Upper lobe of left lung (tissue), 6 donors: ENCODE results near the gene GRIN1. TPM values are rescaled to one million over a fixed set of nuclear protein-coding genes. Genes with fewer than 3 reads are reported as not detected.

ENCODE experiments used
- ATAC-seq, 2 donors: fragments of 200-7000 bp; cut with Tn5 transposase; one replicate each; pipeline ENCODE4 v1.9.1; 2022; ENCODE audit warnings: mild to moderate bottlenecking in 2 of 2, moderate library complexity in 2 of 2; ENCODE audit not compliant: low FRiP score in 2 of 2
- DNase-seq, 2 donors: peaks; one replicate each; pipeline ENCODE4 v3.0.0-alpha.2; 2019 to 2020
- H3K27ac ChIP-seq, 4 donors: fragments of 200-600 bp; sonication (generic); one replicate each; pipeline ENCODE4 v1.5.1; 2016 to 2019
- H3K27me3 ChIP-seq, 4 donors: fragments of 200-600 bp; sonication (generic); one replicate each; pipeline ENCODE4 v1.5.1; 2017 to 2019
- H3K36me3 ChIP-seq, 4 donors: fragments of 200-600 bp; sonication (generic); one replicate each; pipeline ENCODE4 v1.5.1; 2016 to 2019
- H3K4me1 ChIP-seq, 4 donors: fragments of 200-600 bp; sonication (generic); one replicate each; pipeline ENCODE4 v1.5.1; 2018 to 2019
- H3K4me3 ChIP-seq, 4 donors: fragments of 200-600 bp; sonication (generic); one replicate each; pipeline ENCODE4 v1.5.1; 2017 to 2019; ENCODE audit warnings: mild to moderate bottlenecking in 2 of 4, moderate library complexity in 1 of 4
- H3K9me3 ChIP-seq, 4 donors: fragments of 200-600 bp; sonication (generic); one replicate each; pipeline ENCODE4 v1.5.1; 2018 to 2019
- EP300 ChIP-seq, 4 donors: sonication (generic); formaldehyde crosslinking; IDR thresholded peaks; one replicate each; pipeline ENCODE4 v1.5.1; 2017; ENCODE audit warnings: antibody characterized with exemption in 4 of 4, control low read depth in 2 of 4
- POLR2A ChIP-seq, 4 donors: fragments of 450-650 bp; IDR thresholded peaks; one replicate each; pipeline ENCODE4 v1.5.1; 2016 to 2017; ENCODE audit warnings: antibody characterized with exemption in 4 of 4, mild to moderate bottlenecking in 2 of 4
- POLR2AphosphoS5 ChIP-seq, 2 donors: sonication (generic); formaldehyde crosslinking; IDR thresholded peaks; one replicate each; pipeline ENCODE4 v1.5.1; 2017; ENCODE audit warnings: antibody characterized with exemption in 2 of 2
- WGBS, 2 donors: methylation state at CpG; one replicate each; pipeline ENCODE4 v1.1.5; 2017 to 2018; 5-methylcytosine and 5-hydroxymethylcytosine counted together
- total RNA-seq, 6 donors: library from RNA; depleted of rRNA in 4 of 6; stranded (reverse); fragments of >200 nt in 4 of 6; gene quantifications; one replicate each; pipeline versions ENCODE4 v1.1.0 to v1.2.1, GENCODE V29; 2016 to 2021
- TF ChIP-seq, protein P1 (sequence below), 6 experiments: fragments of 450-650 bp in 4 of 6; fragments of 200-600 bp in 2 of 6; sonication (generic) in 2 of 6; IDR thresholded peaks; one replicate each; pipeline ENCODE4 v1.5.1; 2016 to 2019; ENCODE audit warnings: antibody characterized with exemption in 6 of 6
- donor health status: DM: no; HTN: no; CAD: no; lungs with moderate emphysema.
- donor health status: DM: no; HTN: yes; CAD: no; lungs with severe emphysema.

Gene GRIN1
- total RNA-seq, 6 donors from 2014 or later: 0.17 to 2.1 (median 0.49) TPM; not detected in 3

DNA sequence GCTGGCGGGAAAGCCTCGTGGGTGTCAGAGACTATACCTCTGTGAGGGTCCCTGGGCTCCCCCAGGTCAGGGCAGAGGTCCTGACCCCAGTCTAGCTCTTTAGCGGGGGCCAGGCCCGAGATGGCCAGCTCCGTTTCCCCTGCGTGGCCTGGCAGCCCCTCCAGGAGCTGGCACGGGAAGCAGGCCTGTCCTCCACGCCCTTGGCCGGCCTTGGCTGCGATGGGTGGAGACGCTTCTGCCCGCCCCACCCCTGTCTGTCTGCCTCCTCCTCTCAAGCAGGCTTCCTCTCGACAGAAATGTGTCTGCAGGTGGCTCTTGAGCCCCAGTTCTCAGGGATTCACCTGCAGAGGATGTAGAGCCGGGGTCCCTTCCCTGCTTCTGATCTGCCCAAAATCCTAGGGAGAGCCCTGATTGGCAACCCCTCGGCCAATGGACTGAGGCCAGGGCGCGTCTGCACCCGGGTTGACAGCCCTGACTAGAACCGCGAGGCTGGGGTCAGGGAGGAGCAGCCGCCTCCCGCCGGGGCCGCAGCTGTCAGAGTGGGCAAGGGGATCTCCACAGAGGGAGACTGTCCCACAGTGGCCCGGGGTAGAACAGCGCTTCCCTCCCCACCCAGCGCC is 2.6 kb upstream of the GRIN1 start:
- Histone ChIP-seq H3K27ac (no peak overlapping the region), H3K36me3 (no peaks in the 10 kb centered on the region), H3K4me1 (peaks cover 0 to 13% (median 5%) of the 10 kb centered on the region in 4 donors), H3K4me3 (no peak overlapping the region), H3K9me3 (no peaks in the 10 kb centered on the region), H3K27me3 (peaks cover 0 to 47% (median 19%) of the 10 kb centered on the region in 4 donors)
- peak in 1 of 2 donors; percentile 72 for DNase-seq
- TF ChIP-seq EP300 (IDR thresholded peaks at IDR 0.05) (no peak), POLR2A (IDR thresholded peaks at IDR 0.05) (no peak)
- TF ChIP-seq, protein P1, sequence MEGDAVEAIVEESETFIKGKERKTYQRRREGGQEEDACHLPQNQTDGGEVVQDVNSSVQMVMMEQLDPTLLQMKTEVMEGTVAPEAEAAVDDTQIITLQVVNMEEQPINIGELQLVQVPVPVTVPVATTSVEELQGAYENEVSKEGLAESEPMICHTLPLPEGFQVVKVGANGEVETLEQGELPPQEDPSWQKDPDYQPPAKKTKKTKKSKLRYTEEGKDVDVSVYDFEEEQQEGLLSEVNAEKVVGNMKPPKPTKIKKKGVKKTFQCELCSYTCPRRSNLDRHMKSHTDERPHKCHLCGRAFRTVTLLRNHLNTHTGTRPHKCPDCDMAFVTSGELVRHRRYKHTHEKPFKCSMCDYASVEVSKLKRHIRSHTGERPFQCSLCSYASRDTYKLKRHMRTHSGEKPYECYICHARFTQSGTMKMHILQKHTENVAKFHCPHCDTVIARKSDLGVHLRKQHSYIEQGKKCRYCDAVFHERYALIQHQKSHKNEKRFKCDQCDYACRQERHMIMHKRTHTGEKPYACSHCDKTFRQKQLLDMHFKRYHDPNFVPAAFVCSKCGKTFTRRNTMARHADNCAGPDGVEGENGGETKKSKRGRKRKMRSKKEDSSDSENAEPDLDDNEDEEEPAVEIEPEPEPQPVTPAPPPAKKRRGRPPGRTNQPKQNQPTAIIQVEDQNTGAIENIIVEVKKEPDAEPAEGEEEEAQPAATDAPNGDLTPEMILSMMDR (IDR thresholded peaks at IDR 0.05): no peak
- 29 to 31% methylated on average over 6 to 27 of the region's 27 CpGs for WGBS, 2 donors
- ATAC-seq: peak in 1 of 2 donors; percentile 12

DNA sequence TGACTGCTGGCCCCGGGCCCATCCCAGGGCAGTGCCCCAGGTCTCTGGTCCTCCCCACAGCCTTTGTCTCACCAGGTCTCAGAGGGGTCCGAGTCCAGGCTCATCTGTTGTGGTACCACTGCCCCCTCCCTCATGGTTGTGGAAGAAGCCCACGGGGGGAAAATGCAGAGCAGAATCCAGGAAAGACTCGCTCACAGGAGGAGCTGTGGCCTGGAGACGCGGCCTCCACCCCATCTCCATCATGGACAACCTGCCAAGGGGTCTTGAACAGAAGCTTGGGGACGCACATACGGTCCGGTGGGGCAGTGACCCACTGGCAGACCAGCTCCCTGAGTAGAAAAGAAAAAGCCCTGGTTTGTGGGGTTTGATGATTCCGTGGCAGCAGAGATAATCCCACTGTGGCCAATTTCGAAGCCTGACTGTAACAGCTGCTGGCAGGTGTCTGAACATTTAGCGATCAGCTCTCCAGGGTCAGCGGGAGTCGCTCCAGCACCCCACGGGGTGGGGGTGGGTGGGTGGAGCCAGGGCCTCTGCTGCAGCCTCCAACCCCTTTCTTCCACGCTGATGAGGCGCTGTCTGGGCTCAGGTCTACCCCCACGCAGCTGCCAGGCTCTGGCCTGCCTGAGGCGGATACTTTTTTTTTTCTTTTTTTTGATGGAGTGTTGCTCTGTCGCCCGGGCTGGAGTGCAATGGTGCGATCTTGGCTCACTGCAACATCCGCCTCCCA is 1.9 kb upstream of the GRIN1 start:
- no peak for TF ChIP-seq EP300 (IDR thresholded peaks at IDR 0.05)
- Histone ChIP-seq H3K27ac (no peak overlapping the region), H3K4me3 (no peak overlapping the region), H3K4me1 (peaks cover 0 to 13% (median 5%) of the 10 kb centered on the region in 4 donors), H3K27me3 (peaks cover 0 to 53% (median 19%) of the 10 kb centered on the region in 4 donors), H3K36me3 (no peaks in the 10 kb centered on the region), H3K9me3 (no peaks in the 10 kb centered on the region)
- ATAC-seq: peak in 1 of 2 donors; percentile 24
- WGBS, 2 donors: 72 to 74% methylated on average over 14 to 23 of the region's 23 CpGs
- DNase-seq: peak in 1 of 2 donors; percentile 27

DNA sequence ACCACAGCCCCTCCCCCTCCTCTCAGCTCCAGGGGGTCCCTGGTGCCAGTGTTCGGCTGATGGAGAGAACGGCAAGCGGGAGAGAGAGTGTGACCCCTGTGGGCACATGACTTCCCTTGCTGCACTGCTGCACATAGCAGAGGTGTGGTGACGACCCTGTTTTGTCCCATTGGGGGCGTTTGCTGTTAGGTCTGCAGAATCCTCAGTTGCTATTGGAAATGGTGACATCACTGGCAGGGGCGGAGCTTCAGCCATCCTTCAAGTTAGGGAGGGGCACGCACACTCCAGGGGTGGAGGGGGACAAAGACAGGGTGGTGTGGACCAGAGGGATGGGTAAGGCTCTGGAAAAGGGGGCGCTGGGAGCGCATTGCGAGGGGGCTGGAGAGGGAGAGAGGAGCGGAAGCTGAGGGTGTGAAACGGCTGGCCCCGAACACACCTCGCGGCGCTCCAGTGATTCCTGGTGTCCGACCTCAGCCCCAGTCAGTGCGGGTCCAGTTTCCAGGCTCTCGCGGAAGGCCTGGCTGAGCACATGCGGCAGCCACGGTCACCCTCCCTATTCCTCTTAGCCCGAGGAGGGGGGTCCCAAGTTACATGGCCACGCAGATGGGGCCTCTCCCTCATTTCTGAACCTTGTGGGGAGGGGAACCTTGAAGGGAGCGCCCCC is 764 bp upstream of the GRIN1 start:
- ATAC-seq (no peak), DNase-seq (peak in 1 of 2 donors; percentile 44)
- Histone ChIP-seq H3K27me3 (peaks cover 0 to 57% (median 19%) of the 10 kb centered on the region in 4 donors), H3K9me3 (no peaks in the 10 kb centered on the region), H3K4me1 (peaks cover 0 to 13% (median 5%) of the 10 kb centered on the region in 4 donors), H3K27ac (no peak overlapping the region), H3K4me3 (no peak overlapping the region), H3K36me3 (no peaks in the 10 kb centered on the region)
- WGBS, 2 donors: 8 to 13% methylated on average over 16 to 25 of the region's 25 CpGs
- TF ChIP-seq EP300 (IDR thresholded peaks at IDR 0.05): no peak
- TF ChIP-seq, protein P1 (IDR thresholded peaks at IDR 0.05): no peak
- no peak for TF ChIP-seq POLR2A (IDR thresholded peaks at IDR 0.05)
- TF ChIP-seq POLR2AphosphoS5 (IDR thresholded peaks at IDR 0.05): no peak

DNA sequence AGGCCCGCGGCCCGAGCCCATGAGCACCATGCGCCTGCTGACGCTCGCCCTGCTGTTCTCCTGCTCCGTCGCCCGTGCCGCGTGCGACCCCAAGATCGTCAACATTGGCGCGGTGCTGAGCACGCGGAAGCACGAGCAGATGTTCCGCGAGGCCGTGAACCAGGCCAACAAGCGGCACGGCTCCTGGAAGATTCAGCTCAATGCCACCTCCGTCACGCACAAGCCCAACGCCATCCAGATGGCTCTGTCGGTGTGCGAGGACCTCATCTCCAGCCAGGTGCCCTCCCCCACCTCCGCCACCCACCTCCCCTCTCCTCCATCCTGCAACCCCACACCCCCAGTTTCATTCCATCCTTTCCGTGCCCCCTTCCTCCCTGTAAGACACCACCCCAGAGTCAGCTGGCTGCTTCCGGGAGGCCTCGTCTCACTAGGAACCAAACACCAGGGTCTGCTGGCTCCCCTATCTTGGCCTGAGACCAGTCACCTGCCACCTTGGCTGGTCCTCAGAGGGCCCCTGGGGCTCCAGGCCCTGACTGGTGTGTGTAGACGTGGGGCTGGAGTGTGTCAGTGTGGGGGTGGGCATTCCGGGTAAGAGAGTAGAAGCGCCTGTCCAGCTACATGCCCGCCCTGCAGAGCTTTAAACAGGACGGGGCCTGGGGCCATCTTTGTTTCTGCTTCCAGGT is 655 bp downstream of the GRIN1 start:
- ATAC-seq (no peak), DNase-seq (no peak)
- H3K9me3 ChIP-seq: no peaks in the 10 kb centered on the region
- no peaks in the 10 kb centered on the region for H3K36me3 ChIP-seq
- peaks cover 0 to 57% (median 19%) of the 10 kb centered on the region in 4 donors for H3K27me3 ChIP-seq
- WGBS, 2 donors: 55 to 62% methylated on average over 14 of the region's 37 CpGs
- no peak overlapping the region for H3K4me3 ChIP-seq
- H3K27ac ChIP-seq: no peak overlapping the region
- peaks cover 0 to 13% (median 5%) of the 10 kb centered on the region in 4 donors for H3K4me1 ChIP-seq
- TF ChIP-seq POLR2AphosphoS5 (IDR thresholded peaks at IDR 0.05) (no peak), EP300 (IDR thresholded peaks at IDR 0.05) (no peak), POLR2A (IDR thresholded peaks at IDR 0.05) (no peak)
- TF ChIP-seq, protein P1 (IDR thresholded peaks at IDR 0.05): no peak
